Central memory CD8-positive, alpha-beta T cell (primary cell): ENCODE results near the gene ITGAD.
A peak's percentile ranks its signal among the peaks of the same experiment; 100 is the strongest.

Experiments
- ATAC-seq: fragments of 150-1000 bp; cut with Tn5 transposase; replicated peaks from 2 replicates; pipeline ENCODE4 v1.10.0; 2022; ENCODE audit warnings: mild to moderate bottlenecking, moderate FRiP score, moderate number of reproducible peaks; ENCODE audit not compliant: poor library complexity, severe bottlenecking; ENCODE audit errors: extremely low read depth
- DNase-seq, 2 donors: peaks; one replicate each; pipeline ENCODE4 v3.0.0; 2021; ENCODE audit warnings: low spot score in 2 of 2
- H3K27ac Mint-ChIP-seq: one replicate; pipeline ENCODE4 v1.8.0; 2022; ENCODE audit warnings: low read depth, mild to moderate bottlenecking, moderate library complexity, mixed read lengths
- H3K27me3 Mint-ChIP-seq: one replicate; pipeline ENCODE4 v1.8.0; 2022; ENCODE audit warnings: mixed read lengths
- H3K36me3 Mint-ChIP-seq: one replicate; pipeline ENCODE4 v1.8.0; 2022; ENCODE audit warnings: mild to moderate bottlenecking, moderate library complexity, mixed read lengths; ENCODE audit not compliant: insufficient read depth
- H3K4me1 Mint-ChIP-seq: one replicate; pipeline ENCODE4 v1.8.0; 2022; ENCODE audit warnings: mixed read lengths
- H3K4me3 Mint-ChIP-seq: one replicate; pipeline ENCODE4 v1.8.0; 2022; ENCODE audit warnings: mild to moderate bottlenecking, moderate library complexity, mixed read lengths
- H3K9me3 Mint-ChIP-seq: one replicate; pipeline ENCODE4 v1.8.0; 2022; ENCODE audit warnings: mixed read lengths

The ITGAD gene

GRCh38 chr16:31474173-31474714 lies 81.1 kb downstream of the ITGAD start:
- H3K36me3 Mint-ChIP-seq = peaks cover 5% of the 10 kb centered on the region
- H3K27me3 Mint-ChIP-seq = peaks cover 16% of the 10 kb centered on the region
- DNase-seq (no peak), ATAC-seq (no peak)
- no peak overlapping the region for H3K27ac Mint-ChIP-seq
- H3K9me3 Mint-ChIP-seq = no peaks in the 10 kb centered on the region
- H3K4me3 Mint-ChIP-seq = no peak overlapping the region
- H3K4me1 Mint-ChIP-seq = peaks cover 25% of the 10 kb centered on the region

- H3K27me3 Mint-ChIP-seq = peaks cover 16% of the 10 kb centered on the region
- peaks cover 5% of the 10 kb centered on the region for H3K36me3 Mint-ChIP-seq
- no peak for ATAC-seq
- H3K9me3 Mint-ChIP-seq = no peaks in the 10 kb centered on the region
- no peak for DNase-seq
- H3K4me1 Mint-ChIP-seq = peaks cover 25% of the 10 kb centered on the region
- H3K4me3 Mint-ChIP-seq = no peak overlapping the region
- H3K27ac Mint-ChIP-seq = no peak overlapping the region
Measured at GRCh38 chr16:31474773-31475738, 81.9 kb downstream of the ITGAD start.

GRCh38 chr16:31475946-31476302 lies 82.8 kb downstream of the ITGAD start:
- DNase-seq (no peak), ATAC-seq (no peak)
- Mint-ChIP-seq H3K27ac (no peak overlapping the region), H3K27me3 (peaks cover 16% of the 10 kb centered on the region), H3K4me1 (peaks cover 25% of the 10 kb centered on the region), H3K4me3 (peak overlapping the region; percentile 82), H3K36me3 (peaks cover 5% of the 10 kb centered on the region), H3K9me3 (no peaks in the 10 kb centered on the region)
